DOHH2 (cell line): ENCODE data around the gene VASH2.

ENCODE experiments used
- H3F3A ChIP-seq: fragments of 200-600 bp; sonication (generic), shearing (Covaris generic); 2 replicates; pipeline ENCODE4 v1.6.0; 2016; ENCODE audit warnings: antibody characterized with exemption, mild to moderate bottlenecking; ENCODE audit not compliant: control insufficient read depth, insufficient read depth
- H3K27ac ChIP-seq: fragments of 200-600 bp; sonication (generic); 2 replicates; pipeline ENCODE4 v1.5.1; 2014; ENCODE audit warnings: low read depth, mild to moderate bottlenecking, low read length, moderate library complexity
- H3K27me3 ChIP-seq: fragments of 200-600 bp; sonication (generic); 2 replicates; pipeline ENCODE4 v1.6.1; 2014; ENCODE audit warnings: mild to moderate bottlenecking, low read length, mixed read lengths; ENCODE audit not compliant: control insufficient read depth
- H3K36me3 ChIP-seq: fragments of 200-600 bp; sonication (generic); 2 replicates; pipeline ENCODE4 v1.6.1; 2014; ENCODE audit warnings: mild to moderate bottlenecking, low read length, moderate library complexity, mixed read lengths; ENCODE audit not compliant: control insufficient read depth
- H3K4me1 ChIP-seq: fragments of 200-600 bp; sonication (generic); 2 replicates; pipeline ENCODE4 v1.6.1; 2014; ENCODE audit warnings: mild to moderate bottlenecking, low read length, mixed read lengths; ENCODE audit not compliant: control insufficient read depth
- H3K4me2 ChIP-seq: fragments of 200-600 bp; sonication (generic); 2 replicates; pipeline ENCODE4 v1.6.0; 2014; ENCODE audit warnings: mild to moderate bottlenecking, low read length, moderate library complexity
- H3K4me3 ChIP-seq: fragments of 200-600 bp; sonication (generic); 2 replicates; pipeline ENCODE4 v1.5.1; 2014; ENCODE audit warnings: mild to moderate bottlenecking, low read length, mixed read lengths
- H3K79me2 ChIP-seq: fragments of 200-600 bp; sonication (generic); 2 replicates; pipeline ENCODE4 v1.6.1; 2014; ENCODE audit warnings: mild to moderate bottlenecking, low read length, mixed read lengths; ENCODE audit not compliant: control insufficient read depth
- H3K9me2 ChIP-seq: fragments of 200-600 bp; sonication (generic); replicated peaks from 2 replicates; pipeline ENCODE4 v1.6.1; 2014; ENCODE audit warnings: mild to moderate bottlenecking, low read length, mixed read lengths; ENCODE audit not compliant: control insufficient read depth
- H3K9me3 ChIP-seq: fragments of 200-600 bp; sonication (generic); 2 replicates; pipeline ENCODE4 v1.6.1; 2014; ENCODE audit warnings: antibody characterized with exemption, low read length, mixed read lengths; ENCODE audit not compliant: control insufficient read depth, insufficient read depth
- H4K20me1 ChIP-seq: fragments of 200-600 bp; sonication (generic); 2 replicates; pipeline ENCODE4 v1.6.0; 2014; ENCODE audit warnings: low read depth, mild to moderate bottlenecking, antibody characterized with exemption, low read length, moderate library complexity; ENCODE audit not compliant: control insufficient read depth, insufficient read depth
- CTCF ChIP-seq: fragments of 200-600 bp; sonication (generic); IDR thresholded peaks from one replicate; pipeline ENCODE4 v1.5.1; 2014; ENCODE audit warnings: antibody characterized with exemption, mild to moderate bottlenecking, low read depth, low read length; ENCODE audit not compliant: poor library complexity, severe bottlenecking
- EZH2phosphoT487 ChIP-seq: fragments of 200-600 bp; sonication (generic); IDR thresholded peaks from 2 replicates; pipeline ENCODE4 v1.6.1; 2017; ENCODE audit warnings: borderline replicate concordance, mild to moderate bottlenecking, antibody characterized with exemption, low read length, moderate library complexity, mixed read lengths

VASH2 gene

DNA sequence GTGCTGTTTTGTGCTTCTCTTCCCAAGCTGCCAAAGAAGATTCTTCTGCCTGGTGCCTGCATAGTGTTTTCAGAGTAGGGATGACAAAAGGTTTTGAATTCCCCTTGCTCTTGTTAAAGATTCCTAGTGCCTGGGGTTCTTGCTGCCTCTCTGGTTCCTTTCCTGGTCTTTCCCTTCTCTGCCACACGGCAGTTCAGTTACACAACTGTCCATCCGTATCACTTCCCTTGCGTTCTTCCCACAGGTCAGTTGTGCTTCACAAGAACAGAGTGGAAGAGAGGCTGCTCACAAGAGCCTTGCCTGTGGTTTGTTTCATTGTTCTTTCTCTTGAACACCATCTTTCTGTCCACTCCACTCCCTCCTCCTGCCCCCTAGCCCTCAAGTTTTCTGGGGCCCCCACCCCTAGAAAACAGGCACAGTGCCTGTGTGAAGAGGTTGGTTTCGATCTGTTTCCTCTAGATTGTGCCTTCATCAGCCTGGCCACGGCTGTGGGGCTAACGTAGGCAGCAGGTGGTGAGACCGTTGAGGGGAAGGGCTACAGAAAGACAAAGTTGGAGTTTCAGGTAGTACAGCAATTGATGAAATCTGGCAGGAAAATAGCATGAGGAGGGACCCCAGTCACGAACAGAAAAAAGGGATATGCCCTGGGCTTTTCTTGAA is 5.8 kb downstream of the VASH2 start:
- H3K36me3 ChIP-seq: peaks cover 6% of the 10 kb centered on the region; the same call in 1 of the 2 replicates
- H4K20me1 ChIP-seq: no peaks in the 10 kb centered on the region
- no peaks in the 10 kb centered on the region for H3F3A ChIP-seq
- H3K27me3 ChIP-seq: peaks cover 4% of the 10 kb centered on the region
- no peak overlapping the region for H3K4me2 ChIP-seq
- no peak overlapping the region for H3K27ac ChIP-seq
- TF ChIP-seq EZH2phosphoT487 (no peak), CTCF (no peak)
- H3K9me2 ChIP-seq: no peaks in the 10 kb centered on the region
- H3K9me3 ChIP-seq: no peaks in the 10 kb centered on the region
- peaks cover 33% of the 10 kb centered on the region for H3K4me1 ChIP-seq
- H3K79me2 ChIP-seq: no peaks in the 10 kb centered on the region
- no peak overlapping the region for H3K4me3 ChIP-seq

GRCh38 chr1:212957546-212957945 is 7.2 kb downstream of the VASH2 start:
- Histone ChIP-seq H3F3A (no peaks in the 10 kb centered on the region), H3K4me3 (no peak overlapping the region), H3K9me2 (no peaks in the 10 kb centered on the region), H3K79me2 (no peaks in the 10 kb centered on the region), H4K20me1 (no peaks in the 10 kb centered on the region), H3K27ac (no peak overlapping the region), H3K4me1 (peaks cover 20% of the 10 kb centered on the region), H3K27me3 (no peaks in the 10 kb centered on the region), H3K9me3 (no peaks in the 10 kb centered on the region), H3K36me3 (peaks cover 11% of the 10 kb centered on the region), H3K4me2 (no peak overlapping the region)
- TF ChIP-seq CTCF (no peak), EZH2phosphoT487 (no peak)

- Histone ChIP-seq H3K9me3 (no peaks in the 10 kb centered on the region), H3K4me3 (no peak overlapping the region), H3K36me3 (peaks cover 11% of the 10 kb centered on the region), H3K4me2 (peak overlapping the region; percentile 12; the same call in 1 of the 2 replicates), H3K4me1 (peaks cover 19% of the 10 kb centered on the region), H3K27me3 (no peaks in the 10 kb centered on the region), H4K20me1 (no peaks in the 10 kb centered on the region), H3K9me2 (no peaks in the 10 kb centered on the region), H3K79me2 (no peaks in the 10 kb centered on the region), H3K27ac (no peak overlapping the region), H3F3A (no peaks in the 10 kb centered on the region)
- TF ChIP-seq CTCF (no peak), EZH2phosphoT487 (no peak)
Measured at GRCh38 chr1:212958175-212958574, 7.8 kb downstream of the VASH2 start.
